ENCODE results near the gene CST4.
A peak's percentile ranks its signal among the peaks of the same experiment; 100 is the strongest.
"Not testable (repeated sequence)": the region's sequence is repeated elsewhere in the genome, so short reads cannot be mapped to it uniquely, and the experiment has no call there.

The CST4 gene

GRCh38 chr20:23687986-23688385 is 852 bp downstream of the CST4 start:
- no peak for DNase-seq (ENCODE audit: low spot score)

- no peak for DNase-seq (ENCODE audit: low spot score)
Measured at GRCh38 chr20:23686046-23686750, 2.6 kb downstream of the CST4 start.

- DNase-seq (ENCODE audit: low spot score): not testable (repeated sequence)
Measured at GRCh38 chr20:23685529-23685896, 3.3 kb downstream of the CST4 start.

GRCh38 chr20:23684261-23684660 is 4.6 kb downstream of the CST4 start:
- no peak for DNase-seq (ENCODE audit: low spot score)

- DNase-seq (ENCODE audit: low spot score): no peak
Measured at GRCh38 chr20:23683807-23684206, 5.0 kb downstream of the CST4 start.

GRCh38 chr20:23683281-23683680 is 5.6 kb downstream of the CST4 start:
- DNase-seq (ENCODE audit: low spot score): no peak

- DNase-seq (ENCODE audit: low spot score): no peak
Measured at GRCh38 chr20:23680146-23680545, 8.7 kb downstream of the CST4 start.

GRCh38 chr20:23679133-23680092 is 9.4 kb downstream of the CST4 start:
- no peak for DNase-seq (ENCODE audit: low spot score)

- no peak for DNase-seq (ENCODE audit: low spot score)
Measured at GRCh38 chr20:23673209-23673608, 15.6 kb downstream of the CST4 start.

- no peak for DNase-seq (ENCODE audit: low spot score)
Measured at GRCh38 chr20:23672158-23672557, 16.7 kb downstream of the CST4 start.

GRCh38 chr20:23671479-23671878 is 17.4 kb downstream of the CST4 start:
- no peak for DNase-seq (ENCODE audit: low spot score)

- no peak for DNase-seq (ENCODE audit: low spot score)
Measured at GRCh38 chr20:23670361-23670760, 18.5 kb downstream of the CST4 start.

- no peak for DNase-seq (ENCODE audit: low spot score)
Measured at GRCh38 chr20:23669866-23670265, 19.0 kb downstream of the CST4 start.

GRCh38 chr20:23669327-23669726 is 19.5 kb downstream of the CST4 start:
- no peak for DNase-seq (ENCODE audit: low spot score)

- peak; percentile 44 for DNase-seq (ENCODE audit: low spot score)
Measured at GRCh38 chr20:23668477-23668951, 20.3 kb downstream of the CST4 start.

GRCh38 chr20:23667666-23668065 is 21.2 kb downstream of the CST4 start:
- no peak for DNase-seq (ENCODE audit: low spot score)

GRCh38 chr20:23666698-23667097 is 22.1 kb downstream of the CST4 start:
- DNase-seq (ENCODE audit: low spot score): no peak

GRCh38 chr20:23666189-23666588 is 22.6 kb downstream of the CST4 start:
- no peak for DNase-seq (ENCODE audit: low spot score)

- DNase-seq (ENCODE audit: low spot score): no peak
Measured at GRCh38 chr20:23664954-23665353, 23.9 kb downstream of the CST4 start.

- DNase-seq (ENCODE audit: low spot score): not testable (repeated sequence)
Measured at GRCh38 chr20:23664046-23664445, 24.8 kb downstream of the CST4 start.

- no peak for DNase-seq (ENCODE audit: low spot score)
Measured at GRCh38 chr20:23663180-23663579, 25.7 kb downstream of the CST4 start.

GRCh38 chr20:23662276-23662870 is 26.5 kb downstream of the CST4 start:
- DNase-seq (ENCODE audit: low spot score): no peak

- DNase-seq (ENCODE audit: low spot score): no peak
Measured at GRCh38 chr20:23661002-23661429, 27.8 kb downstream of the CST4 start.
